Activated CD4-positive, alpha-beta memory T cell treated with anti-CD3 and anti-CD28 coated beads for 36 hours (primary cell): Measurements from ENCODE around the gene ATP6V1D. TPM values are rescaled to one million over a fixed set of nuclear protein-coding genes. Genes with fewer than 3 reads are reported as not detected.

Experiments used
- CTCF ChIA-PET: fragments of 350-600 bp; sonication (Branson Sonifier 250); formaldehyde crosslinking; loops from one replicate; lab custom pipeline; 2021; ENCODE audit warnings: antibody characterized with exemption, inconsistent platforms; lab: Charles Lee
- POLR2A ChIA-PET: fragments of 350-600 bp; sonication (Branson Sonifier 250); formaldehyde crosslinking; loops from one replicate; lab custom pipeline; 2021; ENCODE audit warnings: antibody characterized with exemption; lab: Charles Lee
- DNase-seq: peaks from one replicate; pipeline ENCODE4 v3.0.0-alpha.2; 2020
- H3K27ac Mint-ChIP-seq: one replicate; pipeline ENCODE4 v1.8.0; 2021; ENCODE audit warnings: mixed read lengths
- H3K27me3 Mint-ChIP-seq: one replicate; pipeline ENCODE4 v1.8.0; 2021; ENCODE audit warnings: mixed read lengths
- H3K36me3 Mint-ChIP-seq: one replicate; pipeline ENCODE4 v1.8.0; 2021; ENCODE audit warnings: mixed read lengths
- H3K4me1 Mint-ChIP-seq: one replicate; pipeline ENCODE4 v1.8.0; 2021; ENCODE audit warnings: low read depth, mixed read lengths
- H3K4me3 Mint-ChIP-seq: one replicate; pipeline ENCODE4 v1.8.0; 2021; ENCODE audit warnings: mild to moderate bottlenecking, mixed read lengths
- H3K9me3 Mint-ChIP-seq: one replicate; pipeline ENCODE4 v1.8.0; 2021; ENCODE audit warnings: mixed read lengths
- intact Hi-C: fragments of 100-400 bp; cut with micrococcal nuclease; formaldehyde crosslinking; loops from one replicate; pipeline ENCODE4 v1.15.1; 2023
- total RNA-seq, 2 experiments: library from RNA; stranded (reverse); gene quantifications; one replicate each; pipeline ENCODE4 v1.2.3, GENCODE V29; 2021

Gene ATP6V1D
- total RNA-seq, 2 experiments from 2014 or later: 28.3 to 31.7 TPM

DNA sequence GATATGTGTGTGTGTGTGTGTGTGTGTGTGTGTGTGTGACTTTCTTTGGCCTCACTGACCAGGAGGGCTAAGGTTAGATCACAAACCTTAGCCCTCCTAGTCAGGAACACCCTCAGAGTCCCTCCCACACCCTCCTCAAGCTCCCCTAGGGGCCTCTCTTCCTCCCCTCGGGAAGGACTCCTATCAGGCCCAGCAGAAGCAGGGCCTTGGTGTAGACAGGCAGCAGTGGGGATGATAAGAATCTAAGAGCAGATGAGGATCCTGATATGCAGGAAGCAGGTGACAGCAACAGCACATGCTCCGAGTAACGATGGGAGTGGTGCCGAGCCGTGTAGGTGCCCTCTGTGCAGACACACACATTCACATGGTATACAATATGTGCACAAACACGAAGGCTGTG lies 31.7 kb upstream of the ATP6V1D start:
- H3K36me3 Mint-ChIP-seq: peaks cover 9% of the 10 kb centered on the region
- no peaks in the 10 kb centered on the region for H3K9me3 Mint-ChIP-seq
- POLR2A ChIA-PET: no interaction called here
- H3K4me3 Mint-ChIP-seq: no peak overlapping the region
- no peak overlapping the region for H3K27ac Mint-ChIP-seq
- H3K4me1 Mint-ChIP-seq: peaks cover 7% of the 10 kb centered on the region
- no peaks in the 10 kb centered on the region for H3K27me3 Mint-ChIP-seq
- CTCF ChIA-PET: interaction anchor here (1.4 to 1.6 kb wide), 2 partner anchors 28 to 228 kb away, joined by 3 read pairs; no protein-coding TSS in a partner anchor
- intact Hi-C loops: no loop called here
- DNase-seq: no peak

DNA sequence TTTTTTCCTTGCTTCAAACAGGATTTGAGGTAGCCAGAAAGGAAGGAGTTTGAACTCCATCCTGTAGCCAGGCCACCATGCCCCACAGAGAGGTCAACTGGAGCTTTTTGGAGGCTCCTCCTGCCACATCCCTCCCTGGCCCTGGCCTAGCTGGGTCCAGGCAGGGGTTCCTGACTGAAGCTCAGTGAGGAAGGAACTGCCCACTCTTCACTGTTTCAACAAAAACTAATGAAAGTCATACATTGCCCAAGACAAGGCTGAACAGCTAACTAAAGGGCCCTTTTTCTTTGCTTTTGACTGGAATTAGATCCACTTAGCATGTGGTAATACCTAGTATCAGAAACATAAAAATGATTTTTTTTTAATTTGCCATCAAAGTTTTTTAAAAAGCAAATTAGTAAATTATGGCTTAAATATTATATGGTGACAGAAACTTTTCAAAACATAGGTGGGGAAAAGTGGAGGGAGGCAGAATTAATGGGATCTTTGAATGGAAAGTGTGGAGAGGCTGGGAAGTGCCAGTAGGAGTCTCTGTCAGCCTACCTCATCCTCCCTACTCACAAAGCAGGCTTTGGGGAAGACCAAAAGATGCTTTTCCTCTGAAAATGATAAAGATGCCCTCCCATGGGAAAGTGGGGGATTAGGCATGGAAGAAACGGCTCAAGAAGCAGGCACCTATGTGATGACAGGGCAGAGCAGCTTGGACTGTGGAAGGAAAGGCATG lies 30.4 kb upstream of the ATP6V1D start:
- POLR2A ChIA-PET: no interaction called here
- Mint-ChIP-seq H3K27me3 (no peaks in the 10 kb centered on the region), H3K4me1 (peaks cover 7% of the 10 kb centered on the region), H3K27ac (no peak overlapping the region), H3K36me3 (peaks cover 20% of the 10 kb centered on the region), H3K4me3 (no peak overlapping the region), H3K9me3 (no peaks in the 10 kb centered on the region)
- CTCF ChIA-PET: interaction anchor here (1.6 kb wide), 1 partner anchor 29 kb away, joined by 3 read pairs; no protein-coding TSS in a partner anchor
- intact Hi-C loops: no loop called here
- DNase-seq: no peak

DNA sequence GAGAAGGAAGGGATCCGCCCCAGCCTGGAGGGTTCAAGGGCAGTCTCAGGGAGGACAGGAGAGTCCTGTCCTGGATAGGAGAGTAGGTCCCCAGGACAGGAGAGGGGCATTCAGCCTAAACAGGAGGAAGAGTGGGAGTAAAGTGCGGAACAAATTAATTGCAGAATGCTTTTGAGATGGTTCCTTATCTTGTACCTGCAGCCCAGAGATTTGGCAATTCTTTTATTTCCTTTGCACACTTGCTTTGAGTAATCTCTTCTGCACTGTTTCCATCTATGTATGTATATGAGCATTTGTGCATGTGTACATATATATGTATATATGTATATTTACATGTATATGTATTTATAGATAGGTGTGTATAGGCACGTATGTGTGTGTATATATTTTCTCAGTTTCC lies 29.7 kb upstream of the ATP6V1D start:
- Mint-ChIP-seq H3K27me3 (no peaks in the 10 kb centered on the region), H3K4me1 (peaks cover 7% of the 10 kb centered on the region), H3K27ac (no peak overlapping the region), H3K9me3 (no peaks in the 10 kb centered on the region), H3K36me3 (peaks cover 27% of the 10 kb centered on the region), H3K4me3 (no peak overlapping the region)
- intact Hi-C loops: no loop called here
- CTCF ChIA-PET: no interaction called here
- no peak for DNase-seq
- POLR2A ChIA-PET: no interaction called here

DNA sequence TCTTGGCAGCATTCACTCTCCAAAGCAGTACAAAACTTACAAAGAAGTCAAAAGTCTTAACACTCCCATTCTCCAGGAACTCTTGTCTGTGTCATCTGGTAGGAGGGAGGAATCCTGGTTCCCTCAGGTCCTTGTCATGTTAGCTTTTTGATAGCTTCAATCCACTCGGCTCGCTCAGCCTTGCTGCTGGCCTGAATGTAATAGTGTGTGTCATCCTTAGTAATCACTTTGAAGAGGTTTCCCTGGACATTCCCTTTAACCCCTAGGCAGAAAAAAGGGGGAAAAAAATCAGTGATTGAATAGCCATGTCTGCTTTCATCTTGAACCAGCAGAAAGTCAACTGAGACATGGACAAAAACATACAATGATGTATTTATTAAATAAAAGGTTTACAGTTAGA lies 27.6 kb upstream of the ATP6V1D start:
- Mint-ChIP-seq H3K4me3 (no peak overlapping the region), H3K27me3 (no peaks in the 10 kb centered on the region), H3K27ac (no peak overlapping the region), H3K36me3 (peaks cover 41% of the 10 kb centered on the region), H3K4me1 (peaks cover 10% of the 10 kb centered on the region), H3K9me3 (no peaks in the 10 kb centered on the region)
- intact Hi-C loops: no loop called here
- CTCF ChIA-PET: interaction anchor here (0.8 to 2.0 kb wide), 2 partner anchors 28 to 184 kb away, joined by 3 to 7 read pairs; partner anchors contain the start of genes ATP6V1D and EIF2S1
- POLR2A ChIA-PET: no interaction called here
- no peak for DNase-seq

DNA sequence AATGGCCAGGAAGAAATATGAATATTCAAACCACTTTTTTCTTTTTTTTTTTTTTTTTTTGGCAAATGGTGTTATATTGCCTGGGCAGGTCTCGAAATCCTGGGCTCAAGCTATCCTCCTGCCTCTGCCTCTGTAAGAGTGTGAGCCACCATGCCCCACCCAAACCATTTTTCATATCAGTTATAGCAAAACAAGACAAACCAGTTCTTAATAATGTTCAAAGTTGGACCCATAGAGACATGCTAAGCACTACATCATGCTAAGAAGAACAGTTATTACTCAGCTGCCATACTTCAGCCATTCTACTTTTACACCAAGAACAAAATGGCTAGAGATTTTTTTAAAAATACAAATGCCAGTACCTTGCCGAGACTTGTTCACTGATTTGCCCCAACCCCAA lies 26.0 kb upstream of the ATP6V1D start:
- peaks cover 50% of the 10 kb centered on the region for H3K36me3 Mint-ChIP-seq
- intact Hi-C loops: no loop called here
- H3K9me3 Mint-ChIP-seq: no peaks in the 10 kb centered on the region
- DNase-seq: no peak
- CTCF ChIA-PET: interaction anchor here (0.7 to 2.0 kb wide), 3 partner anchors 24 to 186 kb away, joined by 3 to 7 read pairs (median 4); partner anchors contain the start of genes ATP6V1D and EIF2S1
- H3K4me1 Mint-ChIP-seq: peaks cover 4% of the 10 kb centered on the region
- no peak overlapping the region for H3K27ac Mint-ChIP-seq
- H3K4me3 Mint-ChIP-seq: no peak overlapping the region
- POLR2A ChIA-PET: no interaction called here
- H3K27me3 Mint-ChIP-seq: no peaks in the 10 kb centered on the region

DNA sequence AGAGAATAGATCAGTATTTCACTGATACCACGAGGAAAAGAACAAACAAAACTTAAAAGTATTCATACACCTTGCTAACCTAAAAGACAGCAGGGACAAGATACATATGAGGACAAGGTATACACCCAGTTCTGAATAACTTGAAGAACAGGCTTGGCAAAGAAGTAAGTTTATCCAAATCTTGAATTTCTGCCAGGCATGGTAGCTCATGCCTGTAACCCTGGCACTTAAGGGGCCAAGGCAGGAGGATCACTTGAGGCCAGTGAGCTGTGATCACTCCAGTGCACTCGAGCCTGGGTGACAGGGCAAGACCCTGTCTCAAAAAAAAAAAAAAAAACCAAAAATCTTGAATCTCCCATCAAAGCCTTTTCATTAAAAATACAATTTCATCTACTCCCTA lies 25.5 kb upstream of the ATP6V1D start:
- Mint-ChIP-seq H3K27ac (no peak overlapping the region), H3K36me3 (peaks cover 52% of the 10 kb centered on the region), H3K9me3 (no peaks in the 10 kb centered on the region), H3K4me1 (peaks cover 3% of the 10 kb centered on the region), H3K4me3 (no peak overlapping the region), H3K27me3 (no peaks in the 10 kb centered on the region)
- no peak for DNase-seq
- intact Hi-C loops: no loop called here
- ChIA-PET CTCF (no interaction called here), POLR2A (interaction anchor here (0.6 kb wide), 1 partner anchor 29 kb away, joined by 4 read pairs; no protein-coding TSS in a partner anchor)

DNA sequence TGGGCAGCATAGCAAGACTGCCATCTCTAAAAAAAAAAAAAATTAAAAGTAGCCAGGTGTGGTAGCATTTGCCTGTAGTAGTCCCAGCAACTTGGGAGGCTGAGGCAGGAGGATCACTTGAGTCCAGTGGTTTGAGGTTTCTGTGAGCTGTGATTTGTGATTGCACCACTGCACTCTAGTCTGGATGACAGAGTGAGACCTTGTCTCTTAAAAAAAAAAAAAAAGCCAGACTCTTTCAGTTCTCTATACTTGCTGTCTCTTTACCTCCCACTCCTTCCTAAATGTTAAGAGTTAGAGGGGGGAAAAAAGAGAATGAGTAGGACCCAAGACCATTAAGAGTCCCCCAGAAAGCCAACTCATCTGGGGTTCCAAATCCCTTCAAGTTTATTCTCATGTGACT lies 18.3 kb upstream of the ATP6V1D start:
- Mint-ChIP-seq H3K27me3 (no peaks in the 10 kb centered on the region), H3K27ac (no peak overlapping the region), H3K4me1 (peaks cover 26% of the 10 kb centered on the region), H3K36me3 (peaks cover 58% of the 10 kb centered on the region), H3K4me3 (no peak overlapping the region), H3K9me3 (no peaks in the 10 kb centered on the region)
- DNase-seq: peak; percentile 15
- ChIA-PET CTCF (no interaction called here), POLR2A (no interaction called here)
- intact Hi-C loops: no loop called here

DNA sequence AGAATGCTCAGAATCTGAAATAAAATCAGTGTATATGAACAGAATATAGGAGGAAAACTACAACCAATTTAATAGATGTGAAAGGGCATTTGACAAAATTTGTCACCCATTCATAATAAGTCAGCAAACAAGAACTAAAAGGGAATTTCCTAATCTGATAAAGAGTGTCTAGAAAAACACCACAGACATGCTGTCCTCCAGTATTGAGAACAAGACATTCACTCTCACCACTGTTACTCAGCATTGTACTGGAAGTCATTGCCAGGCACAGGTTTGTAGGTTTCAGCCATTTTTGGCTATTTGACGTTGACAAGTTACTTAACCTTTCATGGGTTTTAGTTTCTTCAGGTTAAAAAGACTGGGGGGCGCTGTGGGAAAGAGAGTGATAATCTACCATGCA lies 13.7 kb upstream of the ATP6V1D start:
- ChIA-PET CTCF (no interaction called here), POLR2A (no interaction called here)
- peak; percentile 49 for DNase-seq
- intact Hi-C loops: loop anchor here (1.0 kb wide), 1 partner anchor 13 kb away; the partner anchor contains the start of gene EIF2S1
- H3K9me3 Mint-ChIP-seq: no peaks in the 10 kb centered on the region
- no peak overlapping the region for H3K4me3 Mint-ChIP-seq
- H3K27me3 Mint-ChIP-seq: no peaks in the 10 kb centered on the region
- H3K4me1 Mint-ChIP-seq: peaks cover 52% of the 10 kb centered on the region
- H3K27ac Mint-ChIP-seq: peak overlapping the region; percentile 86
- H3K36me3 Mint-ChIP-seq: peaks cover 46% of the 10 kb centered on the region

DNA sequence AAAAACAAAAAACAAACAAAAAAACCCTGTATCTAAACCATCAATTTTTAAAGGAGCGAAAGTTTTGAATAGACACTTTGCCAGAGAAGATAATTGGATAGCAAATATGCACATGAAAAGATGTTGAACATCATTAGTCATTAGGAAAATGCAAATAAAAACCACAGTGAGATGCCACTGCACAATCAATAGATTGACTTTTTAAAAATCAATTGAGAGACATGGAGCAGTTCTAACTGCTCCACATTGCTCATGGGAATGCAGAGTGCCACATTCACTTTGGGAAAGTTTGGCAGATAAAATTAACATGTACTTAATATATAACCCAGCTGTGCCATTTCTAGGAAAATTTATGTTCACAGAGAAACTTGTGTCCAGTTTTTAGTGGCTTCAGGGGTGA lies 13.2 kb upstream of the ATP6V1D start:
- intact Hi-C loops: loop anchor here (1.0 kb wide), 1 partner anchor 13 kb away; the partner anchor contains the start of gene EIF2S1
- H3K36me3 Mint-ChIP-seq: peaks cover 45% of the 10 kb centered on the region
- no peak for DNase-seq
- ChIA-PET POLR2A (interaction anchor here (0.7 kb wide), 1 partner anchor 84 kb away, joined by 3 read pairs; no protein-coding TSS in a partner anchor), CTCF (no interaction called here)
- H3K27ac Mint-ChIP-seq: peak overlapping the region; percentile 86
- H3K4me3 Mint-ChIP-seq: no peak overlapping the region
- no peaks in the 10 kb centered on the region for H3K9me3 Mint-ChIP-seq
- H3K4me1 Mint-ChIP-seq: peaks cover 53% of the 10 kb centered on the region
- no peaks in the 10 kb centered on the region for H3K27me3 Mint-ChIP-seq

DNA sequence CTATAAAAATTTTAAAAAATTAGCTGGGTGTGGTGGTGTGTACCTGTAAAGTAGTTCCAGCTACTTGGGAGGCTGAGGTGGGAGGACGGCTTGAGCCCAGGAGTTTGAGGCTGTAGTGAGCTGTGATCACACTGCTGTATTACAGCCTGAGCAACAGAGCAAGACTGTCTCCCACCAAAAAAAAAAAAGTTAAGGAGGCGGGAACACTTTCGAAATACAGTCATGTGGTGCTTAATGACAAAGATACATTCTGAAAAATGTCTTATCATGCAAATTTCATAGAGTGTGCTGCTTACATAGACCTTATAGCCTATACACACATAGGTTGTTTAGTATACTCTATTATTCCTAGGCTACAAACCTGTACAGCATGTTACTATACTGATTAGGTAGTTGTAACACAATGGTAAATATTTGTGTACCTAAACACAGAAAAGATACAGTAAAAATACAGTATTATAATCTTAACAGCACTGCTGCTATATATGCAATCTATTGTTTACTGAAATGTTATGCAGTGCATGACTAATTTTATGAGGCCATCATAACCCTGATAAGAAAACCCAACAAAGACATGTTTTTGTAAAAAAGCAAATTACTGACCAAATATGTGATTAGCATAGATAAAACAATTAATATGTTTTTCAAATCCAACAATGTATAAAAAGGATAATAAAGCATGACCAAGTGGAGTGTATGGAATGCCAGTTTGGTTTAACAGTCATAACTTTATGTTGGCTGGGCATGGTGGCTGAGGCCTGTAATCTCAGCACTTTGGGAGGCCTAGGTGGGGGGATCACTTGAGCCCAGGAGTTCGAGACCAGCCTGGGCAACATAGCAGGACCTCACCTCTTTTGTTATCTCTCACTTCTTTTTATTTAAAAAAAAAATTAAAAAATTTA lies 11.9 kb upstream of the ATP6V1D start:
- no peak overlapping the region for H3K4me3 Mint-ChIP-seq

DNA sequence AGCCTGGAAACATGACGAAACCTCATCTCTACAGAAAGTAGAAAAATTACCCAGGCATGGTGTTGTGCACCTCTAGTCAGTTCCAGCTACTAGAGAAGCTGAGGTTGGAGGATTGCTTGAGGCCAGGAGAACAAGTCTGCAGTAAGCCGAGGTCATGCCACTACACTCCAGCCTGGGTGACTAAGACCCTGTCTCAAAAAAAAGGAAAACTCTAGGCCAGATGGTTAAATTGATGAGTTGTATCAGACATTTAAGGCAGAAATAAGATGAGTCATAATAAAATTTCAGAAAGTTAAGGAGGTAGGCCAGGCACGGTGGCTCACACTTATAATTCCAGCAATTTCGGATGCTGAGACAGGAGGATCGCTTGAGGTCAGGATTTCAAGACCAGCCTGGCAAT lies 11.2 kb upstream of the ATP6V1D start:
- peak overlapping the region; percentile 68 for H3K27ac Mint-ChIP-seq
- ChIA-PET POLR2A (no interaction called here), CTCF (interaction anchor here (1.9 kb wide), 1 partner anchor 11 kb away, joined by 7 read pairs; the partner anchor contains the start of genes ATP6V1D and EIF2S1)
- no peak overlapping the region for H3K4me3 Mint-ChIP-seq
- intact Hi-C loops: no loop called here
- peak; percentile 14 for DNase-seq
- H3K36me3 Mint-ChIP-seq: peaks cover 47% of the 10 kb centered on the region
- H3K9me3 Mint-ChIP-seq: no peaks in the 10 kb centered on the region
- H3K27me3 Mint-ChIP-seq: no peaks in the 10 kb centered on the region
- H3K4me1 Mint-ChIP-seq: peaks cover 57% of the 10 kb centered on the region

More for the DNA sequence above, 11.9 kb upstream of the ATP6V1D start:
- Mint-ChIP-seq H3K27ac (no peak overlapping the region), H3K4me1 (peaks cover 54% of the 10 kb centered on the region), H3K27me3 (no peaks in the 10 kb centered on the region), H3K36me3 (peaks cover 42% of the 10 kb centered on the region), H3K9me3 (no peaks in the 10 kb centered on the region)
- POLR2A ChIA-PET: no interaction called here
- CTCF ChIA-PET: interaction anchor here (1.9 kb wide), 1 partner anchor 12 kb away, joined by 7 read pairs; the partner anchor contains the start of genes ATP6V1D and EIF2S1
- no peak for DNase-seq
- intact Hi-C loops: no loop called here

DNA sequence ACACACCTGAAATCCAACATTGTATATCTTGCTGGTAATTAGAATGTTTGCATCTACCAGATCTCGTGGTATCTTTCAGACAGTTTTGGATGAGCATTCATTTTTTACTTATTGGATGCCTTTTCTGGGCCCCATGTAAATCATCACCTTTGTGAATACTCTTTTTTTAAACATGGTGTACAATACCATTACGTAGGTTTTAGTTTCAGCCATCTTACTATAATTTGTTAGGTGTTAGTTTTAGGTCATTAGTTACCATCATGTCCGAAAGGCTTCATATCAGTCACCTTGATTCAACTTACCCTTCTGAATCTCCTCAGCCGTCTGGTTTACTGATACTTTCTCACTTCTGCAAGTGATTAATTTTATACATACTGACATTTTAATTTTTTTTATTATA lies 5.9 kb upstream of the ATP6V1D start:
- CTCF ChIA-PET: no interaction called here
- H3K36me3 Mint-ChIP-seq: peaks cover 46% of the 10 kb centered on the region

More for the DNA sequence above, 5.9 kb upstream of the ATP6V1D start:
- intact Hi-C loops: loop anchor here (10.0 kb wide), 1 partner anchor 1429 kb away; the partner anchor contains the start of gene ZFP36L1
- no peaks in the 10 kb centered on the region for H3K27me3 Mint-ChIP-seq
- H3K4me3 Mint-ChIP-seq: no peak overlapping the region
- POLR2A ChIA-PET: no interaction called here
- H3K4me1 Mint-ChIP-seq: peaks cover 64% of the 10 kb centered on the region
- H3K27ac Mint-ChIP-seq: no peak overlapping the region
- no peak for DNase-seq
- H3K9me3 Mint-ChIP-seq: no peaks in the 10 kb centered on the region
